EH (cell line): ENCODE measurements around the gene NAGPA.

Experiments used
- DNase-seq: peaks from one replicate; pipeline ENCODE4 v3.0.0-alpha.2; 2015; ENCODE audit warnings: low read depth

The NAGPA gene

GRCh38 chr16:5027575-5028235, 6.0 kb downstream of the NAGPA start:
- DNase-seq: no peak

- DNase-seq: no peak
These were observed 6.6 kb downstream of the NAGPA start for GRCh38 chr16:5027086-5027485.

- DNase-seq: no peak
These were observed 7.1 kb downstream of the NAGPA start for GRCh38 chr16:5026664-5027063.

- no peak for DNase-seq
These were observed 8.5 kb downstream of the NAGPA start for GRCh38 chr16:5025171-5025632.

GRCh38 chr16:5024632-5025031, 9.1 kb downstream of the NAGPA start:
- no peak for DNase-seq

- DNase-seq: no peak
These were observed 11.2 kb downstream of the NAGPA start for GRCh38 chr16:5022521-5022920.

DNA sequence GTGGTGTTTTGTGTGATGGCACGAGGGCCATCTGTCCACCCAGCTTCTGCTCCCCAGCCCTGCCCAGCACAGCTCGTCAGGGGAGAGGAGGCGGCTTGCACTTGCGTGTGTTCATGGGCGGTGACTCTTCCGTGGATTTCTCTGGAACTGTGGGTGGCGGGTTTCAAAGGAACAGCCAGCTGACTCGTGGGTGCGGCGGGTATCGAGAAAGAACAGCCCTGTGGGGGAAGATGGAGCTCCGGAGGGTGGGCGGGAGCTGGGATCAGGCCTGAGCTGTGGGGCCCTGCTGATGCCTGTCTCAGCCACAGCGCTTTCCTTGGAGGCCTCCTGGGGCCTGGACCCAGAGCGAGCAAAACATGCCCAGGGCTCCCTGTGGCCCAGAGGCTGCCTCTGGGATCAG, 13.2 kb downstream of the NAGPA start:
- DNase-seq: no peak

DNA sequence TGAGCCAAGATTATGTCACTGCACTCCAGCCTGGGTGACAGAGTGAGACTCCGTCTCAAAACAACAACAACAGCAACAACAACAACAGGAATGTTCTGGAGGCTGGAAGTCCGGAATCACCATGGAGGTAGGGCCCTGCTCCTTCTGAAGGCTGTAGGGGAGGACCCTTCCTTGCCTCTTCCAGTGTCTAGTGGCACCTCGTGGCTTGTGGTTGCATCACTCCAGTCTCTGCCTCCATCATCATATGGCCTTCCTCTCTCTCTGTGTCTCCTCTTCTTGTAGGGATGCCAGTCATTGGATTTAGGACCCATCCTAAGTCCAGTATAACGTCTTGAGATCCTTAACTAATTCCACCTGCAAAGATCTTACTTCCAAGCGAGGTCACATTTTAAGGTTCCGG, 14.0 kb downstream of the NAGPA start:
- no peak for DNase-seq

DNA sequence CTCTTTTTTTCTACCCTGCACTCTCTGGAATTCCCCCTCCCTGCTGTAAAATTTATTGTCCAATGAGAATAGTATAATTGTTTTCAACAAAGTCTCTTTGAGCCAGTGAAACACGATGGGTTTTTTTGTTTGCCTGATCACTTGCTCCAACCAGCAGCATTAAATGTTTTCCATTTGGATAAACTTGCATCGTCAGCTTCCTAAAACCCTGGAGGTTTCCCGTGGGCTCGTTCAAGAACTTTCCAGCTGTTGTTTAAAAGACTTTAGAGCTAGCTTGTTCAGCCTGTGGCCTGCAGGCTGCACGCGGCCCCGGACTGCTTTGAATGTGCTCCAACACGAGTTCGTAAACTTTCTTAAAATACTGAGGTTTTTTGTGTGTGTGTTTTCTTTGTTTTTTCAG, 14.9 kb downstream of the NAGPA start:
- DNase-seq: no peak

DNA sequence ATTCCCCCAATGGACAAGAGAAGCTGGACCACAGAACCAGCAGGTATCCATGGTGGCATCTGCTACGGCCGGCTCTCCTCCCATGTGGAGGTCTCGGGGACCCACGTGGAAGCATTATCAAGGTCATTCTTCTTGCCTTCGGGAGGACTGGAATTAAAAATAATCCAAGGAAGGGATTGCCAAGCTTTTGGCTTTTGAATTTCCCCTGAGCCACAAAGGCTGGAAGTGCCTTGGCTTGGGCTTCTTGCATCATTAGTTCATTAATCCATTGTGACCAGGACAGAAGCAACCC, 16.1 kb downstream of the NAGPA start:
- no peak for DNase-seq

DNA sequence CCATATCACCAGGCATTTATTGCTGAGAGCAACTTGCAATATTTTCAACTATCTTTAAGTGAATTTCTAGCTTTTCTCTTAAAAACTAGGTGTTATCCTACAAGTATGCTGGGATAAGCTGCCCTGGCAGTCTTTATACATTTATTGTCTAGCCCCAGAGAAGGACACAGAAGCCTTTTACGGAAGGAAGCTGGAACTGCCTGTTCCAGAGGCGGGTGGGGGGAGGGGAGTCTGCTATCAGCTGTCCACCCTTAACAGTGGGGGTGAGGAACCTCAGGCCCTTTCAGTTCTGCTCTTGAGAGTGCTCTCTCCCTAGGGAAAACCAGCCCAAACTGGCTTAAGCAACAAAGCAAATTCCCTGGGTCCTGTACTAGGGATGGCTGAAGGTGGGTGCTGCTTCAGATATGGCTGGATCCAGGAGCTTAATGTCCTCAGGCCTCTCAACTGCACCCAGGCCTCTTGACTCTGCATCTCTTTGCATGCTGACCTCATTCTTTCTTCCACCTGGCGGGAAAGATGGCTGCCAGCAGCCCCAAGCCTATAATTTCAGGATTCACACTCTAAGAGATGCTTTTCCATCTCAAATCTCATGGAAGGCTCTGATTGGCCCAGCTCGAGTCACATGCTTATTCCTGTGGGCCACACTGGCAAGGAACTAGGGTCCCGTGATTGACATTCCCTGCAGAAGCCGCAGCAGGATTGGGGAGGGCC, 16.6 kb downstream of the NAGPA start:
- no peak for DNase-seq

GRCh38 chr16:5015887-5016286, 17.8 kb downstream of the NAGPA start:
- no peak for DNase-seq

GRCh38 chr16:5015351-5015750, 18.4 kb downstream of the NAGPA start:
- peak; percentile 5 for DNase-seq

DNA sequence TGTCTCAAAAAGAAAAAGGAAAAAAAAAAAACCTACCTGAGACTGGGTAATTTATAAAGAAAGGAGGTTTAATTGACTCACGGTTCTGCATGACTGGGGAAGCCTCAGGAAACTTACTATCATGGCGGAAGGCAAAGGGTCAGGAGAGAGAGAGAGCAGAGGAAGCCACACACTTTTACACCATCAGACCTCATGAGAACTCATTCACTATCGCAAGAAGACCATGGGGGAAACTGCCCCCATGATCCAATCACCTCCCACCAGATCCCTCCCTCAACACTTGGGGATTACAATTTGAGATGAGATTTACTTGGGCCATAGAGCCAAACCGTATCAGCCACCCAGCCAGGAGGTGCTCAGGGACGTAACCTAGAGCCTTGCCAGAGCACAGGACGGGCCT, 20.8 kb downstream of the NAGPA start:
- no peak for DNase-seq

DNA sequence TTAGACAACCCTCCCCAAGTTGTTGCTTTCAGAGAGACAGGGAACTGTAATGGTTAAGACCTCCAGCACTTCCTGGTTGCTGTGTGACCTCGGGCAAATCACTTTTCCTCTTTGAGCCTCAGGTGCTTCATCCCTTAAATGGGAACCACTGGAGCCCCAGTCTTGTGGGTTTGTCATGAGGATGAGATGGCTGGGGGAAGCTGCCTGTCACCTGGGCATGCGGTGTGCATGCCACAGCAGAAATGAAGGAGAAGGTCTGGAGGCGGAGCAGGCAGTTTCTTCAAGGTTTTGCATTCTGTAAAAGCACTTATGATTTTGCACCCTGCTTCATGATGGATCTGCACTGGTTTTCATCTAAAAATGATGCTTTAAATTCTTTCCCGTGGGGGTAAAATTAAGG, 22.1 kb downstream of the NAGPA start:
- no peak for DNase-seq

DNA sequence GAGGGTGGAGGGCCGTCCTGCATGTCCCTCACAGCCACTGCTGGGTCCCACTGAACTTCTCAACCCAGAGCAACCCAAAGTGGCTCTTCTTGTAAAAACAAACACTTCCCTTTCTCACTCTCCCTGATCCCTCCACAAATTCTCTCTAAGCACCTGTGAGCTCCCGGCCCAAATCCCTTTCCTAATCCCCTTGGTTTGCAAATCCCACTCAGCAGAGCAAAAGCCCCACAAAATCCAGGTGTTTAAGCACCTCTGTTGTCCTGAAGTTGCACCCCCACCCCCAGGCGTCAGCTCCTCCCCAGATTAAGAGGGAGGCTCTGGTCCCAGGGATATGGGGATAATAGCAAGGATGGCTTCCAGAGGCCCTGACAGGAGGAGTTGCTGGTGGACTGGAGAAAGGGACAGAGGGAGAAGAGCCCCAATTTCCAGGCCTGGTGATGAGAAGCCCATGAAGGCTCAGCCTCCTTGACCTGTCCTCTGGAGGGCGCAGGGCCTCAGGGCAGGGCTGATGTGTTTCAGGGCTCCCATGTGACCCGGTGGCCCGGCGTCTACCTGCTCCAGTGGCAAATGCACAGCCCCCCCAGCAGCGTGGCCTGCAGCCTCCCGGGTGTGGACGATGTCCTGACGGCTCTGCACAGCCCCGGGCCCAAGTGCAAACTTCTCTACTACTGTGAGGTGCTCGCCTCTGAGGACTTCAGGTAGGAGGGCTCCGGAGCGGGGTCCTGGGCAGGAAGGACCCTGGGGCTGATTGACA, 23.0 kb downstream of the NAGPA start:
- no peak for DNase-seq

DNA sequence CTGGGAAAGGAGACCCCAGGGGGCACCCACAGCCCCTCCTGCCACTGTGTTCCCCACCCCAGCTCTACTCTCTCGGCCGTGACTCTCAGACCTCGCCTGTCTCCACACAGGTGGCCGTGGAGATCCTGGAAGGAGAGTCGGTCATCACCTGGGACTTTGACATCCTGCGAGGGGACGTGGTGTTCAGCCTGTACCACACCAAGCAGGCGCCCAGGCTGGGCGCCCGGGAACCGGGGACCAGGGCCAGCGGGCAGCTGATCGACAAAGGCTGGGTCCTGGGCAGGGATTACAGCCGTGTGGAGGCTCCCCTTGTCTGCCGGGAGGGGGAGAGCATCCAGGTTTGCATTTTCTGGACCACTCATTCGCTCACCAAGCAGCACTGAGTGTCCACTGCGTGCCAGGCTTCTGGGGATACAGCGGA, 25.4 kb downstream of the NAGPA start:
- no peak for DNase-seq

DNA sequence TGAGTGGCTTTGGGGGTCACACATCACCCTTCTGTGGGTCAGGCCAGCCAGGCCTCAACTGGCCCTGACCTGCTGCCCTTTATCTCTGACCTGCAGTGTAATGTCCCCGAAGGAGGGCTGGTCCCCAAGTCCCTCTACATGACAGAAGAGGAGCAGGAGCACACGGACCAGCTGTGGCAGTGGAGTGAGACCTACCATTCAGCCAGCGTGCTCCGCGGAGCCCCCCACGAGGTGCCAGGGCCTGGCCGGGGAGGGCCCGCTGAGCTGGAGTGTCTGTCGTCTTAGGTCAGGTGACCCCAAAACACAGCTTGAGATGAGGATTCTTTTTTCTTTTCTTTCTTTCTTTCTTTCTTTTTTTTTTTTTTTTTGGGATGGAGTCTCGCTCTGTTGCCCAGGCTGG, 26.5 kb downstream of the NAGPA start:
- no peak for DNase-seq

DNA sequence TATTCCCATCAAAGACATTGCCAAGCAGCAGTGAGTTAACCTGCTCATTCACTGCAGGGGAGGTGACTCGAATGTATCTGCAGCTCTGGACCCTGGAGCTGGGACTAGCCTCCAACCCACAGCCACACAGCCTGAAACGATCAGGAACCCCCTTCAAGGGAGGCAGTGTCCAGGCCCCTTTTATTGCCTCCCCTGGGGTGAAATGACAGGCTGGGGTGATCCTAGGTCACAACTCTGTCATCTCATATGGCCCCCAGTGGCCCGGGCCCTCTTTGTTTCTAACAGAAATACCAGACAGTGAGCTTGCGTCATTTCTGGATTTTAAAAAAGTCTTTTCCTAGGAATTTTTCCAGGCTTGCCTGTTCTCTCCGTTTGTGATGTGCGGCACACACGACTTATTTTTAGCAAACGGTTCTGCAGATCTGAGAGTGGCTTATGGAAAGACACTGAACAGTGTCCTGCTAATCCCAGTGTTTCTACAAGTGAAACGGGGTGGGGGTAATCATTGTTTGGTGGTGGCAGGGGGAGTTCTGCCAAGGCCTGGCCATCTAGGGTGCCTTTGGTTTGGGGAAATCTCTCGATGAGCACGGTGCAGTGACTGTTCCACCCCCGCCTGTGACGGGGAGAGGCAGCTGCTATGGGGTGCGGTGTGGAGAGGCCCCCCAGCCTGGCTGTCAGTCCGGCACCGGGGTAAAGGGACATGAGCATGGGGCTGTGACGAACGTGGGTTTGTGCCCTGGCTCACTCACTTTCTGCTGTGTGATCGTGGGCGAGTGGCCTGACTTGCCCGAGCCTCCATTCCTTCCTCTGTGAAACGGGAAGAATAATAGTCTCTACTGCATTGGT, 27.2 kb downstream of the NAGPA start:
- DNase-seq: peak; percentile 13

DNA sequence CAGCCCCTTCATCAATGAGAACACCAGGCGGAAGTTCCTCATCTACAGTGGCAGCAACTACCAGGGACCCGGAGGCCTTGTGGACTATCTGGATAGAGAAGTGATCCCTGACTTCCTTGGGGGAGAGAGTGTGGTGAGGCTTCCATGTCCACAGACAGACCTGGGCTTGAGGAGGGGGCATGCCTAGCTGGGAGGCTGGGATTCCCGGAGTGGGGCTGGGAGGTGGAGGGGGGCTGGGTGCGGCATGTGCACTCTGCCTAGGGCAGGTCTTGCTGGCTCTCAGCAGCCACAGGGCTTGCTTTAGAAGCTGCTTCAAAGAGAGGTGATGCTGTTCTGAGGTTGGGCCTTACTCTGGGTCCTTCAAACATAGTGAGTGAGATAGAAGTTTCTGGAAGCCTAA, 27.8 kb downstream of the NAGPA start:
- no peak for DNase-seq

GRCh38 chr16:5004311-5004710, 29.4 kb downstream of the NAGPA start:
- DNase-seq: no peak

GRCh38 chr16:5003828-5004227, 29.9 kb downstream of the NAGPA start:
- DNase-seq: no peak
